Activated naive CD8-positive, alpha-beta T cell (primary cell): ENCODE data around the gene SRP19.
"Not testable (repeated sequence)": the region's sequence is repeated elsewhere in the genome, so short reads cannot be mapped to it uniquely, and the experiment has no call there.

Experiments
- H3K27ac Mint-ChIP-seq: one replicate; pipeline ENCODE4 v1.8.0; 2021; ENCODE audit warnings: mixed read lengths
- H3K27me3 Mint-ChIP-seq: one replicate; pipeline ENCODE4 v1.8.0; 2021; ENCODE audit warnings: mixed read lengths
- H3K36me3 Mint-ChIP-seq: one replicate; pipeline ENCODE4 v1.8.0; 2021; ENCODE audit warnings: mixed read lengths
- H3K4me1 Mint-ChIP-seq: one replicate; pipeline ENCODE4 v1.8.0; 2021; ENCODE audit warnings: low read depth, mixed read lengths
- H3K4me3 Mint-ChIP-seq: one replicate; pipeline ENCODE4 v1.8.0; 2021; ENCODE audit warnings: mild to moderate bottlenecking, mixed read lengths
- H3K9me3 Mint-ChIP-seq: one replicate; pipeline ENCODE4 v1.8.0; 2021; ENCODE audit warnings: low read depth, mixed read lengths

The SRP19 gene

DNA sequence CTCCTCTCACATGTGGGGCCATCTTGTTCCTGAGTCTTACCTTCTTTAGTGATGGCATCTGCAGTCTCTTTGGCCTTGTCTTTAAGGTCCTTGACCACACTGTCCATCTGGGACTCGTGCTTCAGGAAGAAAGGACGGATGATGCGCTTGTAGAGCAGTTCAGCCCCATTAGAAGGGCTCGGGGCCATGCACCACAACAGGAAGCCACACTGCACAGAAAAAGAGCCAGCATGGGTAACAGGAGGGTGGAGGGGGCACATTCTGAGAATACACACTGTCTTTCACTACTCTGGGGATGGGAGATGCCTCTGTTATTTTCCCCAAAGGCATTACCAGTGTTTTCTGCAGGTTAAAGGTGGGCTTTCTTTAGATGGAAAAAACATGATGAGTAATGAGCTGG, 25.9 kb downstream of the SRP19 start:
- H3K9me3 Mint-ChIP-seq: no peaks in the 10 kb centered on the region
- H3K4me1 Mint-ChIP-seq: peaks cover 38% of the 10 kb centered on the region
- peaks cover 25% of the 10 kb centered on the region for H3K36me3 Mint-ChIP-seq
- peak overlapping the region; percentile 55 for H3K4me3 Mint-ChIP-seq
- no peaks in the 10 kb centered on the region for H3K27me3 Mint-ChIP-seq
- peak overlapping the region; percentile 61 for H3K27ac Mint-ChIP-seq

GRCh38 chr5:112892066-112892465, 31.0 kb downstream of the SRP19 start:
- Mint-ChIP-seq H3K36me3 (peaks cover 24% of the 10 kb centered on the region), H3K4me1 (peaks cover 28% of the 10 kb centered on the region)
- H3K4me3 Mint-ChIP-seq, H3K27ac Mint-ChIP-seq, H3K27me3 Mint-ChIP-seq, H3K9me3 Mint-ChIP-seq: not testable (repeated sequence)

DNA sequence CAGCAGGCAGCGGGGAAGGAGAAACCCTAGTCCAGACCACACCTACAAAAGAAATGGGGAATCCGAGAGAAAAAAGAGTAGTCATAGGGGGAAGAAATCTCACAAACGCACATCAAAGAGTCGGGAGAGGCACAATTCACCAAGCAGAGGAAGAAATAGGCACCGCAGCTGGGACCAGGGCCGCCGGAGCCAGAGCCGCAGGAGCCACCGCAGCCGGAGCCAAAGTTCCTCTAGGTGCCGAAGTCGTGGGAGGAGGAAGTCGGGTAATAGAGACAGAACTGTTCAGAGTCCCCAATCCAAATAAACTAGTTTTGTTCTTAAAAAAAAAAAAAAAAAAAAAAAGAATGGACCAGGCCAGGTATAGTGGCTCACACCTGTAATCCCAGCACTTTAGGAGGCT, 31.7 kb downstream of the SRP19 start:
- peaks cover 24% of the 10 kb centered on the region for H3K36me3 Mint-ChIP-seq

DNA sequence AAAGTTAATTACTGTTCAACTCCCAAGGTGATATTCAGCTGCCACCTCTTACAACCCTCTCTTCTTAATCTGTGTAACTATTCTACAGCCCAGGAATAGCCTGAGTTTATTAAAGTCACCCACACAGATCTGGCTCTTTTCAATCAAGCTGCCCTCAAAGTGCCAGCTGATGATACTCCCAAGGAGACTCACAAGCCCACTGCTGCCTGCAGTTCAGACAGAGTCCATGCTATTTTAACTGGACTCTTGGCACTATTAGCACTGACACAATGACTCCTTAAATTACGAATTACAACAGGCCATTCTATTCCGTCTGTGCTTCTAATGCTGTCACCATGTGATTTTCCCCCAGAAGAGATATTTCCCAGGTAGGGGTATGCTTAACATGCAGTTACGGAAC, 34.6 kb downstream of the SRP19 start:
- peaks cover 9% of the 10 kb centered on the region for H3K4me1 Mint-ChIP-seq
- no peak overlapping the region for H3K27ac Mint-ChIP-seq
- H3K4me3 Mint-ChIP-seq: no peak overlapping the region
- H3K9me3 Mint-ChIP-seq: no peaks in the 10 kb centered on the region
- no peaks in the 10 kb centered on the region for H3K27me3 Mint-ChIP-seq
- H3K36me3 Mint-ChIP-seq: peaks cover 25% of the 10 kb centered on the region

More for the DNA sequence above, 31.7 kb downstream of the SRP19 start:
- Mint-ChIP-seq H3K4me1 (peaks cover 21% of the 10 kb centered on the region), H3K27me3 (no peaks in the 10 kb centered on the region), H3K9me3 (no peaks in the 10 kb centered on the region), H3K4me3 (no peak overlapping the region), H3K27ac (no peak overlapping the region)

GRCh38 chr5:112902561-112902960, 41.5 kb downstream of the SRP19 start:
- Mint-ChIP-seq H3K4me3 (no peak overlapping the region), H3K27ac (peak overlapping the region; percentile 19), H3K36me3 (peaks cover 12% of the 10 kb centered on the region), H3K27me3 (no peaks in the 10 kb centered on the region), H3K9me3 (no peaks in the 10 kb centered on the region), H3K4me1 (peaks cover 13% of the 10 kb centered on the region)

DNA sequence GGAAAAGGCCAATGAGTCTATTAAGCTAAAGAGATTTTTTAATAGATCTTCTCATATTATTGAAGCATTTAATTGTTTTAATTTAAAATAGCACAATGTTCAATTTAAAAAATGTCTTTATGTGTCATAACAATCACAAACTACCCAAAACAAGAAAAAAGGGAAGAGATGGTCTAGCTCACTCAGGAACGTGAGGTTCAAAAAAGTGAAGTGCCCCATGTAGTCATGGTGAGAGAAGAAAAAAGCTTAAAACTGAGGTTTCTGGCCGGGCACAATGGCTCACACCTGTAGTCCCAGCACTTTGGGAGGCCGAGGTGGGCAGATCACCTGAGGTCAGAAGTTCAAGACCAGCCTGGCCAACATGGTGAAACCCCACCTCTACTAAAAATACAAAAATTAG, 43.9 kb downstream of the SRP19 start:
- H3K36me3 Mint-ChIP-seq, H3K27ac Mint-ChIP-seq, H3K27me3 Mint-ChIP-seq, H3K4me3 Mint-ChIP-seq, H3K9me3 Mint-ChIP-seq: not testable (repeated sequence)
- H3K4me1 Mint-ChIP-seq: peaks cover 15% of the 10 kb centered on the region

DNA sequence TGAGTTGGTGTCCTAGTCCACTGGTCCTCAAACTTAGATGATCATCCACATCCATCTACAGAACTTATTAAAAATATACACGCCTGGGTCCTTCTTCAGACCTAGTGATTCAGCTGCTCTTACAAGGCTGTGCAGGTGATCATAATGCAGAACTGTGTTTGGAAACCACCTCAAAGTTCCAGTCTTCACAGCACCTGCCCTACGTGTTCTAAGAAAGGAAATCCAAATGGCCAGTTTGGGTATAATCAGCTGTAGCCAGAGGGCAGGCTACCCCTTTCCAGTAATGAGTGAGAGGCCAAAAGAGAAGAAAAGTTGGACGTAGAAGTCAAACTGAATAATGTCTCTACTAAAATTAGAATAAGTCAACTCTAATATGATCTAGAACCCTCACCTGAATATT, 45.5 kb downstream of the SRP19 start:
- H3K27ac Mint-ChIP-seq: no peak overlapping the region

GRCh38 chr5:112907166-112907631, 46.1 kb downstream of the SRP19 start:
- no peaks in the 10 kb centered on the region for H3K27me3 Mint-ChIP-seq
- peaks cover 11% of the 10 kb centered on the region for H3K36me3 Mint-ChIP-seq
- no peak overlapping the region for H3K4me3 Mint-ChIP-seq
- no peaks in the 10 kb centered on the region for H3K9me3 Mint-ChIP-seq
- H3K27ac Mint-ChIP-seq: peak overlapping the region; percentile 19
- H3K4me1 Mint-ChIP-seq: peaks cover 28% of the 10 kb centered on the region

More for the DNA sequence above, 45.5 kb downstream of the SRP19 start:
- Mint-ChIP-seq H3K27me3 (no peaks in the 10 kb centered on the region), H3K36me3 (peaks cover 11% of the 10 kb centered on the region), H3K4me1 (peaks cover 22% of the 10 kb centered on the region), H3K9me3 (no peaks in the 10 kb centered on the region), H3K4me3 (no peak overlapping the region)

DNA sequence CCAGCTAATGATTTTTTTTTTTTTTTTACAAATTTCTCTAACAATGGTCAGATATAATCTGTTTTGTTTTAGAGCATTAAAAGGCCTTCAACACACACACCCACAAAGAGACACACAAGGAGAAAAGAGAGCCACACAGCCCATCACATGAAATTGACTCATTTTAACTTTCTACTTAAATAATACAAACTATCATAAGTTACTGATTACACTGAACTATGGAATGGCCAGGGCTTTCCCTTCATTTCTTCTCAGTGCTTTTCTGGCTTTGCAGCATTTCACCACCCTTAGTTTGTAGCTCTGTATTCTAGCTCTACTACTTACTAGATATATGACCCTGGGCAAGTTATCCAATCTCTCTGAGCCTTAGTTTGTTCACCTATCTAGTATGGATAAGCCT, 47.8 kb downstream of the SRP19 start:
- peaks cover 39% of the 10 kb centered on the region for H3K4me1 Mint-ChIP-seq
- no peaks in the 10 kb centered on the region for H3K27me3 Mint-ChIP-seq
- H3K27ac Mint-ChIP-seq: no peak overlapping the region
- peaks cover 13% of the 10 kb centered on the region for H3K36me3 Mint-ChIP-seq
- no peaks in the 10 kb centered on the region for H3K9me3 Mint-ChIP-seq
- H3K4me3 Mint-ChIP-seq: no peak overlapping the region

DNA sequence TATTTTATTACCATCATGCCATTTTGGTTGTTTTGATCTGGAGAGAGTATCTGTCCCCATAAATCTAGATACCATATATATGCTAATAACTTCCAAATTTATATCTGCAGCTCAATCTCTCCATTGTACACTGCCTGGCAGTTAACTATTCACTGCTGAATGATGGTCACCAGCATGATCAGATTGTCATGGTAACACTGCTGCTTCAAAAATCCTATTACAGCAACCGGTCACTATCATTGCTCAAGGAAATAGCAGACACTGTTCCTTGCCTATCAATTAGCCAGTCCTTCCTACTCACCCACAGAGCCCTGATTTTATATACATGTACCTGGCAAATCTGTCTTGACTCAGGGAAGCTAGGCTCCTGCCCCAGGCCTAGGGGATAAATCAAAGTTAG, 49.4 kb downstream of the SRP19 start:
- Mint-ChIP-seq H3K4me3 (no peak overlapping the region), H3K27ac (no peak overlapping the region), H3K4me1 (peaks cover 44% of the 10 kb centered on the region), H3K27me3 (no peaks in the 10 kb centered on the region), H3K9me3 (no peaks in the 10 kb centered on the region), H3K36me3 (peaks cover 17% of the 10 kb centered on the region)

GRCh38 chr5:112914584-112914983, 53.5 kb downstream of the SRP19 start:
- H3K4me1 Mint-ChIP-seq: peaks cover 67% of the 10 kb centered on the region
- H3K9me3 Mint-ChIP-seq: no peaks in the 10 kb centered on the region
- no peaks in the 10 kb centered on the region for H3K27me3 Mint-ChIP-seq
- H3K36me3 Mint-ChIP-seq: peaks cover 20% of the 10 kb centered on the region
- no peak overlapping the region for H3K4me3 Mint-ChIP-seq
- no peak overlapping the region for H3K27ac Mint-ChIP-seq

- H3K4me3 Mint-ChIP-seq: peak overlapping the region; percentile 20
Observed at GRCh38 chr5:112915831-112916230, 54.7 kb downstream of the SRP19 start.

GRCh38 chr5:112917453-112917995, 56.4 kb downstream of the SRP19 start:
- Mint-ChIP-seq H3K4me3 (peak overlapping the region; percentile 30), H3K27ac (peak overlapping the region; percentile 34), H3K27me3 (no peaks in the 10 kb centered on the region), H3K36me3 (peaks cover 11% of the 10 kb centered on the region), H3K9me3 (no peaks in the 10 kb centered on the region), H3K4me1 (peaks cover 66% of the 10 kb centered on the region)

More at GRCh38 chr5:112915831-112916230, 54.7 kb downstream of the SRP19 start:
- Mint-ChIP-seq H3K9me3 (no peaks in the 10 kb centered on the region), H3K4me1 (peaks cover 70% of the 10 kb centered on the region), H3K27ac (no peak overlapping the region), H3K27me3 (no peaks in the 10 kb centered on the region), H3K36me3 (peaks cover 15% of the 10 kb centered on the region)

- peaks cover 10% of the 10 kb centered on the region for H3K36me3 Mint-ChIP-seq
- H3K9me3 Mint-ChIP-seq: no peaks in the 10 kb centered on the region
- H3K27me3 Mint-ChIP-seq: no peaks in the 10 kb centered on the region
- H3K4me3 Mint-ChIP-seq: peak overlapping the region; percentile 30
- H3K4me1 Mint-ChIP-seq: peaks cover 66% of the 10 kb centered on the region
- H3K27ac Mint-ChIP-seq: no peak overlapping the region
Observed at GRCh38 chr5:112918136-112918535, 57.0 kb downstream of the SRP19 start.

GRCh38 chr5:112918679-112919078, 57.6 kb downstream of the SRP19 start:
- peak overlapping the region; percentile 51 for H3K27ac Mint-ChIP-seq
- H3K36me3 Mint-ChIP-seq: peaks cover 9% of the 10 kb centered on the region
- no peaks in the 10 kb centered on the region for H3K27me3 Mint-ChIP-seq
- no peaks in the 10 kb centered on the region for H3K9me3 Mint-ChIP-seq
- peak overlapping the region; percentile 14 for H3K4me3 Mint-ChIP-seq
- H3K4me1 Mint-ChIP-seq: peaks cover 68% of the 10 kb centered on the region
